Neutrophil (primary cell): ENCODE data around the gene NCEH1.
"Not testable (repeated sequence)": the region's sequence is repeated elsewhere in the genome, so short reads cannot be mapped to it uniquely, and the experiment has no call there.

Source experiments
- H3K27ac ChIP-seq: fragments of 200-600 bp; sonication (generic); 2 replicates; pipeline ENCODE4 v1.5.1; 2016; ENCODE audit warnings: mild to moderate bottlenecking, moderate library complexity
- H3K27me3 ChIP-seq: fragments of 200-600 bp; sonication (generic); 2 replicates; pipeline ENCODE4 v1.6.0; 2016; ENCODE audit warnings: mild to moderate bottlenecking
- H3K36me3 ChIP-seq: fragments of 200-600 bp; sonication (generic); 2 replicates; pipeline ENCODE4 v1.5.1; 2017
- H3K4me1 ChIP-seq, 2 experiments: fragments of 200-600 bp in 1 of 2; sonication (generic) in 1 of 2; 1 replicate in 1 of 2; 2 replicates in 1 of 2; pipeline versions ENCODE4 v1.5.1 to v1.6.1; 2013 to 2016; ENCODE audit warnings: low read depth in 1 of 2, low read length in 1 of 2, mild to moderate bottlenecking in 1 of 2, moderate library complexity in 1 of 2; ENCODE audit not compliant: control insufficient read depth in 1 of 2, insufficient read depth in 1 of 2
- H3K4me3 ChIP-seq, 2 experiments: fragments of 200-600 bp in 1 of 2; sonication (generic) in 1 of 2; 1 replicate in 1 of 2; 2 replicates in 1 of 2; pipeline ENCODE4 v1.5.1; 2013 to 2016; ENCODE audit warnings: low read depth in 1 of 2, low read length in 1 of 2, mild to moderate bottlenecking in 1 of 2, moderate library complexity in 1 of 2
- H3K9me3 ChIP-seq: fragments of 200-600 bp; sonication (generic); 2 replicates; pipeline ENCODE4 v1.5.1; 2016
- TF ChIP-seq, protein P1 (sequence below): fragments of 200-600 bp; sonication (generic); IDR thresholded peaks from 2 replicates; pipeline ENCODE4 v1.5.1; 2016; ENCODE audit warnings: antibody characterized with exemption

Gene NCEH1, protein sequence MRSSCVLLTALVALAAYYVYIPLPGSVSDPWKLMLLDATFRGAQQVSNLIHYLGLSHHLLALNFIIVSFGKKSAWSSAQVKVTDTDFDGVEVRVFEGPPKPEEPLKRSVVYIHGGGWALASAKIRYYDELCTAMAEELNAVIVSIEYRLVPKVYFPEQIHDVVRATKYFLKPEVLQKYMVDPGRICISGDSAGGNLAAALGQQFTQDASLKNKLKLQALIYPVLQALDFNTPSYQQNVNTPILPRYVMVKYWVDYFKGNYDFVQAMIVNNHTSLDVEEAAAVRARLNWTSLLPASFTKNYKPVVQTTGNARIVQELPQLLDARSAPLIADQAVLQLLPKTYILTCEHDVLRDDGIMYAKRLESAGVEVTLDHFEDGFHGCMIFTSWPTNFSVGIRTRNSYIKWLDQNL

DNA sequence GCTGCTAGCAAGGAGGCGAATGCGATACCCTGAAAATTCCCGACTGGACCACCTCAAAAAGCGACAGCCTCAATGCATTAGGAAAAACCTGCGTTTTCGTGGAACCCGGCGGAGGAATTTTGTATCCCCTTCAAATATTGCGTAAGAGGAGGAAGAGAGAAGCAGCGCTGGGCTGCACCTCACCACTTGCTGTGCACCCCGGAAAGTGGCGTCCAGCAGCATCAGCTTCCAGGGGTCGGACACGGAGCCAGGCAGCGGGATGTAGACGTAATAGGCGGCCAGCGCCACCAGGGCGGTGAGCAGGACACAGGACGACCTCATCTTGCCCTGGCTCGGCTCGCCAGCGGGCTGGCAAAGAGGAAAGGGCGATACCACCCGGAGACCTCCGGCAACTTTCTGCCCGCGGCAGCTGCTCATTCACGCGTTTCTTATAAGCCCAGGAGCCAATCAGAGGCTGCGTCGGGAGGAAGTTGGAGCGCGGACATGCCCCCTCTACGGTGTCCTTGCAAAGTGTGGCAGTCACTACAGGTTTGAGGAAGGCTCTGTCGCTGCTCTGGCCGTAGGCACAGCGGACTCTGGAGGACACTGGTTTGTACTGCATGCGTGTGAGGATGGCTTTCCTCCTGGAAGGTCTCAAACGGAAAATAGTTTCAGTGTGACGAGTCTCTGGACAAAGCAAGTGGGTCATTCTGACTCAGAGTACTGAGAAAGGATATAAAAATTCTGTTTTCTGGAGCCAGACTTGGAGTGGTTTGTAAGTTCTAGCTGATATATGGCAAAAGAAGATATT is at the start of gene NCEH1:
Gene NCEH1 (minus strand): TSS at position 404 of the 790 bp plus-strand sequence. CDS start 83 bp downstream, at position 321.
- Histone ChIP-seq H3K27me3 (no peaks in the 10 kb centered on the region), H3K9me3 (no peaks in the 10 kb centered on the region), H3K4me3 (peak within 1 kb of the TSS; percentile 70 to 84), H3K36me3 (no peaks in the 10 kb centered on the region), H3K4me1 (peaks cover 21% of the 10 kb centered on the region in 2 experiments), H3K27ac (peak within 1 kb of the TSS; percentile 72)
- TF ChIP-seq, protein P1, sequence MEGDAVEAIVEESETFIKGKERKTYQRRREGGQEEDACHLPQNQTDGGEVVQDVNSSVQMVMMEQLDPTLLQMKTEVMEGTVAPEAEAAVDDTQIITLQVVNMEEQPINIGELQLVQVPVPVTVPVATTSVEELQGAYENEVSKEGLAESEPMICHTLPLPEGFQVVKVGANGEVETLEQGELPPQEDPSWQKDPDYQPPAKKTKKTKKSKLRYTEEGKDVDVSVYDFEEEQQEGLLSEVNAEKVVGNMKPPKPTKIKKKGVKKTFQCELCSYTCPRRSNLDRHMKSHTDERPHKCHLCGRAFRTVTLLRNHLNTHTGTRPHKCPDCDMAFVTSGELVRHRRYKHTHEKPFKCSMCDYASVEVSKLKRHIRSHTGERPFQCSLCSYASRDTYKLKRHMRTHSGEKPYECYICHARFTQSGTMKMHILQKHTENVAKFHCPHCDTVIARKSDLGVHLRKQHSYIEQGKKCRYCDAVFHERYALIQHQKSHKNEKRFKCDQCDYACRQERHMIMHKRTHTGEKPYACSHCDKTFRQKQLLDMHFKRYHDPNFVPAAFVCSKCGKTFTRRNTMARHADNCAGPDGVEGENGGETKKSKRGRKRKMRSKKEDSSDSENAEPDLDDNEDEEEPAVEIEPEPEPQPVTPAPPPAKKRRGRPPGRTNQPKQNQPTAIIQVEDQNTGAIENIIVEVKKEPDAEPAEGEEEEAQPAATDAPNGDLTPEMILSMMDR: peak; percentile 77

DNA sequence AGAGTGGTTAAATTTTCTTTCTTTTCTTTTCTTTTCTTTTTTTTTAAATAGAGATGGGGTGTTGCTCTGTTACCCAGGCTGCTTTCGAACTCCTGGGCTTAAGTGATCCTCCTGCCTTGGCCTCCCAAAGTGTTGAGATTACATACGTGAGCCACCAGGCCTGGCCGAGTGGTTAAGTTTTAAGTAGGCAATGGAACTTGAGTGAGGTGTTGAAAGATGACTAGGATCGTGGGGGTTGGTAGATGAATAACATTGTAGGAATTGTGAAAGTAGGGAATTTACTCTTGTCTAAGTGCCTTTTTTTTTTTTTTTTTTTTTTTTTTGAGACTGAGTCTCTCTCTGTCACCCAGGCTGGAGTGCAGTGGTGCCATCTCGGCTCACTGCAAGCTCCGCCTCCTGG is 49.5 kb upstream of the NCEH1 start:
- not testable (repeated sequence) for H3K9me3 ChIP-seq, H3K27ac ChIP-seq, H3K27me3 ChIP-seq, H3K4me1 ChIP-seq, H3K4me3 ChIP-seq
- peaks cover 31% of the 10 kb centered on the region for H3K36me3 ChIP-seq

DNA sequence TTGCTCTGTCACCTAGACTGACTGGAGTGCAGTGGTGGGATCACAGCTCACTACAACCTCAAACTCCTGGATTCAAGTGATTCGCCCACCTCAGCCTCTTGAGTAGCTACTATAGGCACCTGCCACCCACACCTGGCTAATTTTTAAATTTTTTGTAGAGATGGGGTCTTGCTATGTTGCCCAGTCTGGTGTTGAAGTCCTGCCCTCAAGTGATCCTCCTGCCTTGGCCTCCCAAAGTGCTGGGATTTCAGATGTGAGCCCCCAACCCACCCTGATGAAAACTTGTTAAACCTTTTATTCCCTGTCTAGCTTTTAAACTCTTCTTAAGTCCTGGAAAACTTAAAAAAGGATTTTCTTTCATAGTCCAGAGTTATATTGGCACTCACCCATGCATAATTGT is 42.3 kb upstream of the NCEH1 start:
- H3K9me3 ChIP-seq: no peaks in the 10 kb centered on the region
- no peak overlapping the region for H3K27ac ChIP-seq
- H3K4me3 ChIP-seq: no peak overlapping the region
- no peaks in the 10 kb centered on the region for H3K27me3 ChIP-seq
- TF ChIP-seq, protein P1: no peak
- H3K4me1 ChIP-seq: peaks cover 14 to 17% of the 10 kb centered on the region in 2 experiments
- H3K36me3 ChIP-seq: no peaks in the 10 kb centered on the region

DNA sequence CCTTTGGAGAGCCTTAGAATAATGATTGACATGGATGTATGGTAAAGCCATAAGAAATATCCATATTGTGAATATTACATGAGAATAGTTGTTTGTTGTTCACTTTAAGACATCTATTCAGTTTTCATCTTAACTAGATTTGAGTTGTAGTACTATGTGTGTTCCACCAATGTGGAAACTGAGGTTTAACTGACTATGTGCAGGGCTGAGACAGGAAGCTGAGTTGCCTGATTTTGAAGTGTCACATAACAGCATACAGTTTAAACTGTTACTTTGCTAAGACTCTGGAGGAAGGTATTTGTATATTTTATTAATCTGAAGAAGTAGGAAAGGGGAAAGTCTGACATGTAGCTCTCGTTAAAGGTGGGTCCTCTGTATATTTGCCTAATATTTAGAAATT is 41.8 kb upstream of the NCEH1 start:
- Histone ChIP-seq H3K27me3 (no peaks in the 10 kb centered on the region), H3K4me1 (peaks cover 14 to 17% of the 10 kb centered on the region in 2 experiments), H3K27ac (no peak overlapping the region), H3K9me3 (no peaks in the 10 kb centered on the region), H3K4me3 (no peak overlapping the region), H3K36me3 (no peaks in the 10 kb centered on the region)
- TF ChIP-seq, protein P1: no peak

DNA sequence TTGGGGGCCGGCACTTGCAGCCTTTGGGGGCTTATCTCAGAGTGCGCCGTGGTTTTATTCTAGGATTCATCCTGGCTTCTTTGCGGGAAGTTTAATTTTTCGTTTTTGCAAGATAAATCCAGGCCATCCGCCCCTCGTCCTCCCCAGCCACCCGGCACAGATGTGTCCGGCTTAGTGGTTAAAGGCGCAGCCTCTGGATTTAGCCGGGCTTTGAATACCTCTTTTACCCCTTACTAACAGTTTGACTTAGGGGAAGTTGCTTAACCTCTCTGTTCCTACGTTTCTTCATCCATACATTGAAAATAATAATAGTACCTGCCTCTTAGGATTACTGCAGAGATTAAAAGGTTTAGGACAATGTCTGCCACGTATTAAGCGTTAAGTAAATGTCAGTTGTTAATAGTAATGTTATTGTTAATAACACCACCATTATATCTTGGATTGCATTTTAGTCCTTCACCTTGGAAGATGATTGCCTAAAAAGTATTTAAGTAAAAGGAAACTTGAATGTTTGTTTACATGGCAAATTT is 40.4 kb upstream of the NCEH1 start:
- TF ChIP-seq, protein P1: no peak

More for the DNA sequence above, 40.4 kb upstream of the NCEH1 start:
- Histone ChIP-seq H3K4me1 (peaks cover 14 to 17% of the 10 kb centered on the region in 2 experiments), H3K4me3 (peak overlapping the region; percentile 71 to 77), H3K36me3 (no peaks in the 10 kb centered on the region), H3K27me3 (no peaks in the 10 kb centered on the region), H3K27ac (peak overlapping the region; percentile 57), H3K9me3 (no peaks in the 10 kb centered on the region)
